GM12874 (cell line): Measurements from ENCODE around the gene CCNL2.

ENCODE experiments used
- CTCF ChIP-seq: IDR thresholded peaks from 2 replicates; pipeline ENCODE4 v1.5.1; 2011; ENCODE audit warnings: low read depth, mild to moderate bottlenecking, control low read depth, low read length, moderate library complexity; ENCODE audit not compliant: insufficient read depth

Gene CCNL2

GRCh38 chr1:1341549-1342021 is 57.5 kb downstream of the CCNL2 start:
- TF ChIP-seq CTCF: no peak

GRCh38 chr1:1340791-1341548 is 58.2 kb downstream of the CCNL2 start:
- TF ChIP-seq CTCF: no peak

GRCh38 chr1:1340185-1340584 is 59.0 kb downstream of the CCNL2 start:
- no peak for TF ChIP-seq CTCF

GRCh38 chr1:1338278-1338677 is 60.9 kb downstream of the CCNL2 start:
- TF ChIP-seq CTCF: no peak

- TF ChIP-seq CTCF: no peak
These were observed 61.4 kb downstream of the CCNL2 start for GRCh38 chr1:1337793-1338147.

- no peak for TF ChIP-seq CTCF
These were observed 62.0 kb downstream of the CCNL2 start for GRCh38 chr1:1336931-1337792.

GRCh38 chr1:1336446-1336845 is 62.7 kb downstream of the CCNL2 start:
- TF ChIP-seq CTCF: no peak
